GM12878 (cell line): ENCODE results near the gene SQOR. TPM values are rescaled to one million over a fixed set of nuclear protein-coding genes. Genes with fewer than 3 reads are reported as not detected.

Source experiments
- ATAC-seq: fragments of 200-7000 bp; cut with Tn5 transposase; 3 replicates; pipeline ENCODE4 v1.9.1; 2020; ENCODE audit warnings: mild to moderate bottlenecking, moderate library complexity
- BruUV-seq: library from RNA; stranded (reverse); fragments of 400-500 nt; replicated peaks from 2 replicates; lab custom pipeline; 2021; lab: Mats Ljungman, UMichigan
- CTCF ChIA-PET: fragments of 300-600 bp; sonication (Branson Sonifier 250); formaldehyde crosslinking; extraction: SDS; loops from one replicate; lab custom pipeline; 2021; ENCODE audit warnings: inconsistent platforms; lab: Yijun Ruan, JAX
- POLR2A ChIA-PET: fragments of 350-600 bp; formaldehyde crosslinking; extraction: SDS; loops from one replicate; lab custom pipeline; 2021; ENCODE audit warnings: inconsistent platforms; lab: Charles Lee
- RAD21 ChIA-PET: fragments of 300-600 bp; sonication (Branson Sonifier 250); formaldehyde crosslinking; loops from one replicate; lab custom pipeline; 2023; ENCODE audit warnings: antibody characterized with exemption; ENCODE audit not compliant: unreplicated experiment; lab: Charles Lee
- SMC1A ChIA-PET: fragments of 300-600 bp; sonication (Branson Sonifier 250); formaldehyde crosslinking; loops from one replicate; lab custom pipeline; 2023; ENCODE audit not compliant: unreplicated experiment, uncharacterized antibody; lab: Charles Lee
- DNase-seq: peaks from one replicate; pipeline ENCODE4 v3.0.0-alpha.2; 2011; ENCODE audit warnings: low read depth, low spot score
- FAIRE-seq: peaks from 3 replicates; lab custom pipeline; 2011; peaks lifted over from hg19 to GRCh38; lab: Jason Lieb, UNC
- H2AFZ ChIP-seq: 2 replicates; pipeline ENCODE4 v1.6.0; 2011; ENCODE audit warnings: low read depth, low read length, control low read depth; ENCODE audit not compliant: control insufficient read depth
- H3K27ac ChIP-seq: 2 replicates; pipeline ENCODE4 v1.5.1; 2011; ENCODE audit warnings: control low read depth; ENCODE audit not compliant: control insufficient read depth, insufficient read depth
- H3K27me3 ChIP-seq, 2 experiments: replicated peaks in 1 of 2; 2 replicates each; pipeline versions ENCODE4 v1.6.0 to v1.6.1; 2011; ENCODE audit warnings: low read length in 1 of 2; ENCODE audit not compliant: control insufficient read depth in 2 of 2, insufficient read depth in 2 of 2
- H3K36me3 ChIP-seq, 2 experiments: 2 replicates each; pipeline ENCODE4 v1.5.1; 2011; ENCODE audit warnings: low read length in 1 of 2; ENCODE audit not compliant: control insufficient read depth in 2 of 2, insufficient read depth in 2 of 2
- H3K4me1 ChIP-seq: 2 replicates; pipeline ENCODE4 v1.6.1; 2011; ENCODE audit warnings: mild to moderate bottlenecking, low read length, moderate library complexity, mixed read lengths; ENCODE audit not compliant: control insufficient read depth, insufficient read depth
- H3K4me2 ChIP-seq: 2 replicates; pipeline ENCODE4 v1.6.0; 2011; ENCODE audit warnings: control low read depth; ENCODE audit not compliant: control insufficient read depth, insufficient read depth
- H3K4me3 ChIP-seq: fragments of 200-600 bp; sonication (generic); 2 replicates; pipeline ENCODE4 v1.5.1; 2016
- H3K79me2 ChIP-seq: 2 replicates; pipeline ENCODE4 v1.6.0; 2011; ENCODE audit warnings: low read length; ENCODE audit not compliant: control insufficient read depth, insufficient read depth
- H3K9ac ChIP-seq: 2 replicates; pipeline ENCODE4 v1.8.0; 2011; ENCODE audit warnings: low read length, control low read depth, mixed read lengths; ENCODE audit not compliant: control insufficient read depth, insufficient read depth
- H3K9me3 ChIP-seq: replicated peaks from 3 replicates; pipeline ENCODE4 v1.5.1; 2011; ENCODE audit warnings: mild to moderate bottlenecking, low read length; ENCODE audit not compliant: control insufficient read depth, insufficient read depth
- H4K20me1 ChIP-seq: 2 replicates; pipeline ENCODE4 v1.6.0; 2011; ENCODE audit not compliant: control insufficient read depth, insufficient read depth
- MAX ChIP-seq: IDR thresholded peaks from 2 replicates; pipeline ENCODE4 v1.6.1; 2012; ENCODE audit warnings: low read depth, low read length, improper control_type of control experiment
- PBX3 ChIP-seq: IDR thresholded peaks from 2 replicates; pipeline ENCODE4 v1.6.1; 2011; ENCODE audit warnings: mild to moderate bottlenecking, low read depth, low read length, moderate library complexity; ENCODE audit not compliant: insufficient replicate concordance
- PKNOX1 ChIP-seq: fragments of 450-650 bp; IDR thresholded peaks from 2 replicates; pipeline ENCODE4 v1.6.1; 2016; ENCODE audit warnings: mild to moderate bottlenecking
- WGBS: methylation state at CpG from one replicate; pipeline ENCODE4 v1.1.6; 2016; ENCODE audit warnings: low lambda C conversion rate; ENCODE audit not compliant: insufficient replicate concordance, insufficient coverage; ENCODE audit errors: missing lambda C conversion rate; 5-methylcytosine and 5-hydroxymethylcytosine counted together
- in situ Hi-C: fragments of 300-500 bp; cut with MboI; formaldehyde crosslinking; loops from 9 replicates; pipeline ENCODE4 v1.14.3; 2018; ENCODE audit warnings: mixed read lengths
- intact Hi-C: fragments of 100-400 bp; cut with micrococcal nuclease; formaldehyde crosslinking; loops from one replicate; pipeline ENCODE4 v1.14.2; 2022; ENCODE audit not compliant: unreplicated experiment
- polyA plus RNA-seq, 11 experiments: library from polyadenylated mRNA; depleted of rRNA in 4 of 11; unstranded in 6 of 11; stranded (reverse) in 5 of 11; fragments of >200 nt; fragmentation: Nextera tagmentation in 4 of 11; fragmentation: Illumina TruSeq in 1 of 11; extraction: Ambion mirVana in 4 of 11; extraction: Trizol in 1 of 11; gene quantifications; 1 replicate in 1 of 11; 2 replicates in 10 of 11; pipeline versions ENCODE4 v1.2.1 to v1.2.3, GENCODE V29; 2011 to 2016; ENCODE audit warnings: inconsistent platforms in 2 of 11, missing spikeins in 2 of 11, low read depth in 1 of 11
- total RNA-seq, 4 experiments: library from RNA; depleted of rRNA in 3 of 4; stranded (reverse); fragments of >200 nt in 3 of 4; fragmentation: Illumina TruSeq in 1 of 4; extraction: Trizol in 1 of 4; gene quantifications; 2 replicates each; pipeline versions ENCODE4 v1.2.1 to v1.2.3, GENCODE V29; 2013 to 2021
- TF ChIP-seq, protein P1 (sequence below): IDR thresholded peaks from 2 replicates; pipeline ENCODE4 v1.6.1; 2012; ENCODE audit warnings: low read depth, low read length, improper control_type of control experiment
- TF ChIP-seq, protein P2 (sequence below): fragments of 450-650 bp; IDR thresholded peaks from 2 replicates; pipeline ENCODE4 v1.6.1; 2017; ENCODE audit warnings: low read depth, mild to moderate bottlenecking, moderate library complexity
- TF ChIP-seq, protein P3 (sequence below), 3 experiments: IDR thresholded peaks in 2 of 3; conservative IDR thresholded peaks in 1 of 3; 2 replicates each; pipeline ENCODE4 v1.5.1; 2011; ENCODE audit warnings: low read depth in 3 of 3, low read length in 3 of 3, mild to moderate bottlenecking in 3 of 3, control low read depth in 2 of 3, moderate library complexity in 2 of 3, inconsistent platforms in 1 of 3, mixed read lengths in 1 of 3; ENCODE audit not compliant: control insufficient read depth in 2 of 3, insufficient read depth in 1 of 3; ENCODE audit errors: extremely low read depth in 1 of 3

Gene SQOR
- total and polyA plus RNA-seq, 10 of the 15 experiments (the other 5 are each of a cell fraction or from before 2014, with no cell fraction given): 14.5 to 74.7 (median 44.2) TPM

GRCh38 chr15:45616901-45617323, 17.9 kb upstream of the SQOR start:
- TF ChIP-seq MAX: no peak
- ChIA-PET SMC1A (interaction anchor here (1.0 to 6.8 kb wide), 3 partner anchors 23 to 162 kb away, joined by 3 to 115 read pairs (median 4); no protein-coding TSS in a partner anchor), RAD21 (no interaction called here), POLR2A (interaction anchor here (0.6 kb wide), 1 partner anchor 90 kb away, joined by 3 read pairs; no protein-coding TSS in a partner anchor), CTCF (interaction anchor here (0.7 to 7.3 kb wide), 2 partner anchors 17 to 159 kb away, joined by 3 to 245 read pairs; no protein-coding TSS in a partner anchor)
- intact Hi-C loops: loop anchor here (10.0 kb wide), 1 partner anchor 412 kb away; no protein-coding TSS in a partner anchor
- WGBS: 70% methylated on average over 3 of the region's 3 CpGs
- H3K4me2 ChIP-seq: no peak overlapping the region
- no peaks in the 10 kb centered on the region for H4K20me1 ChIP-seq
- H3K36me3 ChIP-seq: no peaks in the 10 kb centered on the region
- DNase-seq: no peak
- no peaks in the 10 kb centered on the region for H3K9me3 ChIP-seq
- H3K79me2 ChIP-seq: no peaks in the 10 kb centered on the region
- no peak overlapping the region for H3K4me3 ChIP-seq
- H3K9ac ChIP-seq: no peak overlapping the region
- FAIRE-seq: no peak
- H3K27ac ChIP-seq: no peak overlapping the region
- in situ Hi-C loops: no loop called here
- no TSS peak for BruUV-seq
- no peak overlapping the region for H2AFZ ChIP-seq
- H3K4me1 ChIP-seq: no peaks in the 10 kb centered on the region; the same call in 1 of the 2 replicates
- no peak for ATAC-seq
- H3K27me3 ChIP-seq: no peaks in the 10 kb centered on the region

DNA sequence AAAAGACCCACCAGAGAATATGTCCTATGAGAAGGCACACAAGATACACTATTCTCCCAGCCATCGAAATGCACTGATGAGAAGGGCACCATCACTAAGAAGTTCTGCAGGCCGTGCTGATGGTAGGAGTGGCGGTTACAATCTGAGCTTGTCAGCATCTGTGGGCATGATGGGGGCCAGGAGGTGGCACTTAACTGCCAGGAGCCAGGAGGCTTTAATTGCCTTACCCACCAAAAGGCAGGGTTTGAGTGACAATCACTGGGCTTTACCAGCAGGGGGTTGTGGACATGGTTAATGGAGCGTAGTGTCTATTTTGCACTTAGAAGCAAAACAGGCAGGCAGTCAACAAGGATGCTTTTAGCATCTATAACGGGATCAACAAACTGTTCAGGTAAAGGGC, 16.0 kb upstream of the SQOR start:
- RAD21 ChIA-PET: no interaction called here
- 21% methylated on average over 5 of the region's 5 CpGs for WGBS
- no peaks in the 10 kb centered on the region for H4K20me1 ChIP-seq
- no peak overlapping the region for H3K4me3 ChIP-seq
- ATAC-seq (peak; percentile 69), FAIRE-seq (no peak), DNase-seq (no peak)
- H3K27me3 ChIP-seq: no peaks in the 10 kb centered on the region
- no peaks in the 10 kb centered on the region for H3K9me3 ChIP-seq
- in situ Hi-C loops (no loop called here), intact Hi-C loops (loop anchor here (10.0 kb wide), 1 partner anchor 414 kb away; no protein-coding TSS in a partner anchor)
- POLR2A ChIA-PET: no interaction called here
- no peaks in the 10 kb centered on the region for H3K4me1 ChIP-seq
- SMC1A ChIA-PET: no interaction called here
- CTCF ChIA-PET: no interaction called here
- H3K27ac ChIP-seq: no peak overlapping the region
- H3K4me2 ChIP-seq: no peak overlapping the region
- H3K9ac ChIP-seq: no peak overlapping the region
- H3K36me3 ChIP-seq: no peaks in the 10 kb centered on the region
- TF ChIP-seq PKNOX1: peak; percentile 44; the same call in 1 of the 2 replicates
- TF ChIP-seq PBX3: peak; percentile 19
- TF ChIP-seq, protein P1, sequence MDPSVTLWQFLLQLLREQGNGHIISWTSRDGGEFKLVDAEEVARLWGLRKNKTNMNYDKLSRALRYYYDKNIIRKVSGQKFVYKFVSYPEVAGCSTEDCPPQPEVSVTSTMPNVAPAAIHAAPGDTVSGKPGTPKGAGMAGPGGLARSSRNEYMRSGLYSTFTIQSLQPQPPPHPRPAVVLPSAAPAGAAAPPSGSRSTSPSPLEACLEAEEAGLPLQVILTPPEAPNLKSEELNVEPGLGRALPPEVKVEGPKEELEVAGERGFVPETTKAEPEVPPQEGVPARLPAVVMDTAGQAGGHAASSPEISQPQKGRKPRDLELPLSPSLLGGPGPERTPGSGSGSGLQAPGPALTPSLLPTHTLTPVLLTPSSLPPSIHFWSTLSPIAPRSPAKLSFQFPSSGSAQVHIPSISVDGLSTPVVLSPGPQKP: no peak
- TF ChIP-seq, protein P2, sequence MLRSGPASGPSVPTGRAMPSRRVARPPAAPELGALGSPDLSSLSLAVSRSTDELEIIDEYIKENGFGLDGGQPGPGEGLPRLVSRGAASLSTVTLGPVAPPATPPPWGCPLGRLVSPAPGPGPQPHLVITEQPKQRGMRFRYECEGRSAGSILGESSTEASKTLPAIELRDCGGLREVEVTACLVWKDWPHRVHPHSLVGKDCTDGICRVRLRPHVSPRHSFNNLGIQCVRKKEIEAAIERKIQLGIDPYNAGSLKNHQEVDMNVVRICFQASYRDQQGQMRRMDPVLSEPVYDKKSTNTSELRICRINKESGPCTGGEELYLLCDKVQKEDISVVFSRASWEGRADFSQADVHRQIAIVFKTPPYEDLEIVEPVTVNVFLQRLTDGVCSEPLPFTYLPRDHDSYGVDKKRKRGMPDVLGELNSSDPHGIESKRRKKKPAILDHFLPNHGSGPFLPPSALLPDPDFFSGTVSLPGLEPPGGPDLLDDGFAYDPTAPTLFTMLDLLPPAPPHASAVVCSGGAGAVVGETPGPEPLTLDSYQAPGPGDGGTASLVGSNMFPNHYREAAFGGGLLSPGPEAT: no peak
- TF ChIP-seq, protein P3, sequence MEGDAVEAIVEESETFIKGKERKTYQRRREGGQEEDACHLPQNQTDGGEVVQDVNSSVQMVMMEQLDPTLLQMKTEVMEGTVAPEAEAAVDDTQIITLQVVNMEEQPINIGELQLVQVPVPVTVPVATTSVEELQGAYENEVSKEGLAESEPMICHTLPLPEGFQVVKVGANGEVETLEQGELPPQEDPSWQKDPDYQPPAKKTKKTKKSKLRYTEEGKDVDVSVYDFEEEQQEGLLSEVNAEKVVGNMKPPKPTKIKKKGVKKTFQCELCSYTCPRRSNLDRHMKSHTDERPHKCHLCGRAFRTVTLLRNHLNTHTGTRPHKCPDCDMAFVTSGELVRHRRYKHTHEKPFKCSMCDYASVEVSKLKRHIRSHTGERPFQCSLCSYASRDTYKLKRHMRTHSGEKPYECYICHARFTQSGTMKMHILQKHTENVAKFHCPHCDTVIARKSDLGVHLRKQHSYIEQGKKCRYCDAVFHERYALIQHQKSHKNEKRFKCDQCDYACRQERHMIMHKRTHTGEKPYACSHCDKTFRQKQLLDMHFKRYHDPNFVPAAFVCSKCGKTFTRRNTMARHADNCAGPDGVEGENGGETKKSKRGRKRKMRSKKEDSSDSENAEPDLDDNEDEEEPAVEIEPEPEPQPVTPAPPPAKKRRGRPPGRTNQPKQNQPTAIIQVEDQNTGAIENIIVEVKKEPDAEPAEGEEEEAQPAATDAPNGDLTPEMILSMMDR (IDR thresholded peaks at IDR 0.05 in 2 of 3, conservative IDR thresholded peaks at IDR 0.05 in 1 of 3; ENCODE audit: control insufficient read depth in 2 of 3, extremely low read depth in 1 of 3, insufficient read depth in 1 of 3, low read depth in 3 of 3, low read length in 3 of 3): 0 out of 6 replicates have a peak, but pooled peaks of 2 of the 3 experiments have one; percentile 13 to 21
- no TSS peak for BruUV-seq
- H3K79me2 ChIP-seq: no peaks in the 10 kb centered on the region
- no peak overlapping the region for H2AFZ ChIP-seq
